AG09309 (cell line): ENCODE data around the gene FBXL2.
"Not testable (repeated sequence)": the region's sequence is repeated elsewhere in the genome, so short reads cannot be mapped to it uniquely, and the experiment has no call there.

Experiments used
- DNase-seq: peaks from one replicate; pipeline ENCODE4 v3.0.0-alpha.2; 2010; ENCODE audit warnings: low read depth
- H3K4me3 ChIP-seq: 2 replicates; pipeline ENCODE4 v1.5.1; 2011; ENCODE audit warnings: mild to moderate bottlenecking, low read depth, low read length, moderate library complexity; ENCODE audit not compliant: control insufficient read depth
- CTCF ChIP-seq: IDR thresholded peaks from 2 replicates; pipeline ENCODE4 v1.5.1; 2011; ENCODE audit warnings: mild to moderate bottlenecking, low read depth, low read length, inconsistent platforms; ENCODE audit not compliant: insufficient read depth, control insufficient read depth; ENCODE audit errors: missing control alignments

Gene FBXL2

DNA sequence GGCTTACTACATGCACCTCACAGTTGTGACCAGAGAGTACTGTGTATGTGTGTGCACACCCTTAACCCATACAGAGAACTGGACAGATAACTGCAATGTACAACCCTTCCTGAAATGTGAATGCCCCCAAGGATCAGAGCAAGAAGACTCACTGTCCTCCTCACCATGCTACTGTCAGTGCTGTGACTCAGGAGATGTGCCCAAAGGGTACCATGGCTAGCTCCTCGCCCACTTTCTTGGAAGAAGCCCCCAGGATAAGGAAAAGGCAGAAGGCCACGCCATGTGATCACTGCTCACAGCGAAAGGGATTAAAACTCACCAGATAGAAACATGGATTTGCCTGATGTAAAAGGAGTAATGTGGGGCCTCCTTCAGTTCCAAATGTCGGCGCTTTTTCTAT lies 121.2 kb downstream of the FBXL2 start:
- TF ChIP-seq CTCF = no peak
- no peak for DNase-seq
- no peak overlapping the region for H3K4me3 ChIP-seq

- no peak for TF ChIP-seq CTCF
- peak; percentile 5 for DNase-seq
- no peak overlapping the region for H3K4me3 ChIP-seq
These were observed 124.5 kb downstream of the FBXL2 start for GRCh38 chr3:33401781-33402180.

GRCh38 chr3:33402936-33403335 lies 125.7 kb downstream of the FBXL2 start:
- no peak overlapping the region for H3K4me3 ChIP-seq
- no peak for TF ChIP-seq CTCF
- no peak for DNase-seq

- TF ChIP-seq CTCF = no peak
- DNase-seq = no peak
- no peak overlapping the region for H3K4me3 ChIP-seq
These were observed 126.5 kb downstream of the FBXL2 start for GRCh38 chr3:33403756-33404155.

DNA sequence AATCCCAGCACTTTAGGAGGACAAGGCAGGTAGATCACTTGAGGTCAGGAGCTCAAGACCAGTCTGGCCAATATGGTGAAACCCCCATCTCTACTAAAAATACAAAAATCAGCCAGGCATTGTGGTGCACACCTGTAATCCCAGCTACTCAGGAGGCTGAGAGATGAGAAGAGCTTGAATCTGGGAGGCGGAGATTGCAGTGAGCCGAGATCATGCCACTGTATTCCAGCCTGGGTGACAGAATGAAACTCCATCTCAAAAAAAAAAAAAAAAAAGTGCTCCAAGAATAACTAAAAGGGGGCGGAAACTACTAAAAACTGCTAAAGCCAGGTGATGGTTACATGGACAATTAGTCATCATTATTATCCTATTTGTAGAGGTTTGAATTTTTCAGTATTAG lies 133.6 kb downstream of the FBXL2 start:
- H3K4me3 ChIP-seq, DNase-seq: not testable (repeated sequence)

GRCh38 chr3:33417066-33417673 lies 139.9 kb downstream of the FBXL2 start:
- no peak overlapping the region for H3K4me3 ChIP-seq
- no peak for TF ChIP-seq CTCF
- DNase-seq = no peak

GRCh38 chr3:33419948-33420347 lies 142.7 kb downstream of the FBXL2 start:
- H3K4me3 ChIP-seq = no peak overlapping the region
- TF ChIP-seq CTCF = no peak
- no peak for DNase-seq
